GDM1 (cell line): ENCODE measurements around the gene TRRAP.

Source experiments
- DNase-seq: peaks from one replicate; lab custom pipeline; 2025; lab: John Stamatoyannopoulos, UW

TRRAP gene

GRCh38 chr7:98900815-98901214 is 22.5 kb downstream of the TRRAP start:
- no peak for DNase-seq

- DNase-seq, result no peak
Measured at GRCh38 chr7:98902523-98902922, 24.2 kb downstream of the TRRAP start.

- no peak for DNase-seq
Measured at GRCh38 chr7:98903246-98903645, 24.9 kb downstream of the TRRAP start.

- no peak for DNase-seq
Measured at GRCh38 chr7:98907570-98907969, 29.2 kb downstream of the TRRAP start.

GRCh38 chr7:98908585-98908984 is 30.3 kb downstream of the TRRAP start:
- no peak for DNase-seq

- DNase-seq, result no peak
Measured at GRCh38 chr7:98909487-98909886, 31.2 kb downstream of the TRRAP start.

GRCh38 chr7:98910427-98910826 is 32.1 kb downstream of the TRRAP start:
- DNase-seq, result no peak

GRCh38 chr7:98911916-98912315 is 33.6 kb downstream of the TRRAP start:
- no peak for DNase-seq

GRCh38 chr7:98913026-98913425 is 34.7 kb downstream of the TRRAP start:
- DNase-seq, result no peak

DNA sequence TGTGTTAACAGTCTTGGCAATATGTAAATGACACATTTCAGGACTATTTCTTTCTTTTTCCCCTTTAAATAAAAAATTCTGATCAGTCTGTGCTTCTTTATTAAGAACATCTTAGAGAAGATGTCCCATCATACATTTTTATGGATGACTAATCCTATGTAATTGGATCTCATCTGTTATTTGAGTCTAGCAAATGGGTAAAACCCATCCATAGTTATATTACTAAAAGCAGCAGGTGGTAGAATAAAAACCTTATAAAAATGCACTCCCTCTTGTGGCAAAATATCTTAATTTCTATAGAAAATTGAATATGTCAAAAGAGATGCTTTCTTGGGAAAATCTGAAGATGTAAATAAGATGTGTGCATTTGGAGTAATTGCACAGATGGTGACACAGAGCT is 35.3 kb downstream of the TRRAP start:
- DNase-seq, result no peak

- DNase-seq, result no peak
Measured at GRCh38 chr7:98917331-98917730, 39.0 kb downstream of the TRRAP start.

GRCh38 chr7:98921608-98922372 is 43.5 kb downstream of the TRRAP start:
- no peak for DNase-seq

- DNase-seq, result no peak
Measured at GRCh38 chr7:98922392-98923187, 44.3 kb downstream of the TRRAP start.

- no peak for DNase-seq
Measured at GRCh38 chr7:98923512-98923911, 45.2 kb downstream of the TRRAP start.

DNA sequence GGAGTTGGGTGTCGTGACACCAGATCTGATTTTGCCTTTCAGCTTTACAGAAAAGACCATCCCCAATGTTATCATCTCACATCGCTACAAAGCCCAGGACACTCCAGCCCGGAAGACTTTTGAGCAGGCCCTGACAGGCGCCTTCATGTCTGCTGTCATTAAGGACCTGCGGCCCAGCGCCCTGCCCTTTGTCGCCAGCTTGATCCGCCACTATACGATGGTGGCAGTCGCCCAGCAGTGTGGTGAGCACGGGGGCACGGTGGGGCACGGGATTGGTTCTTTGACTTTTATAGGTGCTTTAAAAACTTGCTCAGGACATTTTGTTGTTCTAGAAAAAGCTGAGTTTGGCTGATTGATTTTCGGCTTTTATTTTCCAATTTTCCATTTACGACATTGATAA is 48.8 kb downstream of the TRRAP start:
- DNase-seq, result no peak

GRCh38 chr7:98930464-98930863 is 52.1 kb downstream of the TRRAP start:
- no peak for DNase-seq

DNA sequence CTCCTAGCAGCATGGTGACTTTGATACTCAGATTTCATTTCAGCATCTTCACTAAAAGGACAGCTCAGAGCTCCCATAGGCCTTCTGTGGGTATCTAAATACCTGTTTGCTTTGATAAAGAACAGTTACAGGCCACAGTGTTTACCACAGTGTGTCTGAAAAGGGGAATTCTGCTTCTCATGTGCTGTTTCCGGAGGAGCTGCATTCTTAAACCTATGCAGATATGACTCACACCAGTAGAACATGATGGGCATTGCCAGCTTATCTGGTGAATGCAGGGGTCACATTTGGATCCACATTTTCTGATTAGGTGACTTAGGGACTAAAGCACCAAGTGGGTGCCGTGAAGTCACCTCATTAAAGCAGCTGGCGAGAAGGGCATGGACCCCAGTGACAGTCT is 52.6 kb downstream of the TRRAP start:
- DNase-seq, result no peak

GRCh38 chr7:98933321-98933720 is 55.0 kb downstream of the TRRAP start:
- no peak for DNase-seq

DNA sequence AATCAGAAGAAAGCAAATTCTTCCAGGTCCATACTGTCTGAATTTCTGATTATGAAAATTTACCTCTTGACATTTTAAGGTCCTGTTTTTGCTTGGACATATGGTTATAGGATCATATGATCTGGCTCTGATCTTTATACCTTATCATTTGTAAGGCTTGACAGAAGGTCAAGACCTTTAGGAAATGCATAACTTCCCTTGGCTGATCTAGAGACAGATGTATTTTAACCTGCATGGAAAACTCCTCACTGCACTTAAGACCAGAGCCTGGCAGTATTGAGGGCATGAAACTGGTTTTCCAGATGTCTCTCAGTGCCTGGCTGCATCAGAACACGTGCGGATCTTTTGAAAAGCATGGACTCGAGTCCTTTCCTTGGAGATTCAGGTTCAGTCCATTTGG is 55.9 kb downstream of the TRRAP start:
- DNase-seq, result no peak

DNA sequence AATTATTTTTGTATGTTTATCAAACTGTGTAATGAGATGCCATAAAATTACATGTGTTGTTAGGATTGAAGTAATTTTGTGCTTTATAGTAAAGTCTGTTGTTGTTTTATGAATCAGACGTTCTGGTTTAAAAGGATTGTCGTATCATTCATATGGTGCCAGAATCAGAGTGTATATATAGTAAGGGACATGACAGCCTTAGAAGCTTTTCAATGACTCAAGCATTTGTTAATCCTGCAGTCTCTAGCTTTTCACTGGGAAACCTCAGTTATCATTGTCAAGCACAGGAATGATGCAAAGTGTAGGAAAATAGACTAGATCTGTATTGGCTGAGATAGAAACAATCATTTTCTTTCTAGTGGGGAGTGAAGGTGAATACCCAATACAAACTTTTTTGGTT is 57.5 kb downstream of the TRRAP start:
- DNase-seq, result no peak

DNA sequence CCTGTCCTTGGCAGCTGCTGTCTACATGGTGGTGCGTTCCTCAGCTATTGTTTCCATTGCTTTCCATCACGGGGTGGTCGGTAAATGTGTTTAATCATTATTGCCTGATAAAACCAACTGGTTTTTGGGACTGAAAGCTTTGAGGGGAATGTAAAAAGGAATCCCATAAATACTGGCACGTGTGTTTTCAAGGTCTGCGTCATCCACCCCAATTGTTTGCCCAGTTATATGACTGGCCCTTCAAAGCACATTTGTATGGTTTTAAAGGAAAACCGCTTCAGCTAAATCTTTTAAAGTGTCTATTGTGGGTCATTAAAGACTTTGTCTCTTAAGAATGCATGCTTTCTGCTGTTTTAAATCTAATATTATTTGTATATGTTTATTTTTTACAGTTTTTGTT is 65.0 kb downstream of the TRRAP start:
- no peak for DNase-seq

GRCh38 chr7:98944386-98944785 is 66.1 kb downstream of the TRRAP start:
- no peak for DNase-seq

DNA sequence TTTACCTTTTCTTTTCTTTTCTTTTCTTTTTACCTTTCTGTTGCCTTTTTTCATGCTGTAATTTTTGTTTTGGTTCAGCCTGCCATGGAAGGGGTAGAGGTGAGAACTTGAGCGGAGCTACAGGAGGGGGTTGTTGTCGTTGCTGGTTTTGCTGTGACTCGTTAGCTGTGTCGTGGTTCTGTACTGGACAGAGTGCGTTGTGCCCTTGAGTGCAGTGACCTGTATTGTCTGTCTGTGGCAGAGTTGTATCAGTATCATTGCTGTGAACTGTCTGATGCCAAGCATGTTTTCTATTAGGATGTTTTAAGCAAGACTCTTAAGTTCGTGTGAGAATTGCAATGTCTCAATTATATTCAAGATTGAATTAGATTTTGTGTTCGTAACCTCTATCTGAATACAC is 67.5 kb downstream of the TRRAP start:
- no peak for DNase-seq

- no peak for DNase-seq
Measured at GRCh38 chr7:98946389-98946788, 68.1 kb downstream of the TRRAP start.
